Lung (tissue), 12 donors: ENCODE data around the gene ZNF503. TPM values are rescaled to one million over a fixed set of nuclear protein-coding genes. Genes with fewer than 3 reads are reported as not detected.
A peak's percentile ranks its signal among the peaks of the same experiment; 100 is the strongest.

Experiments
- ATAC-seq: fragments of 200-7000 bp; cut with Tn5 transposase; one replicate; pipeline ENCODE4 v1.9.1; 2020; ENCODE audit warnings: moderate number of reproducible peaks; ENCODE audit not compliant: insufficient read depth, low FRiP score
- DNase-seq, 3 donors: peaks; one replicate each; pipeline ENCODE4 v3.0.0-alpha.2; 2013 to 2017
- H3K27ac ChIP-seq, 2 donors: one replicate each; pipeline ENCODE4 v1.5.1; 2013; ENCODE audit warnings: mild to moderate bottlenecking in 2 of 2, moderate library complexity in 2 of 2, control low read depth in 1 of 2, inconsistent platforms in 1 of 2, low read depth in 1 of 2, low read length in 1 of 2
- H3K27me3 ChIP-seq, 3 donors: one replicate each; pipeline ENCODE4 v1.5.1; 2013; ENCODE audit warnings: low read length in 2 of 3; ENCODE audit not compliant: control insufficient read depth in 3 of 3, insufficient read depth in 3 of 3
- H3K36me3 ChIP-seq, 4 donors: one replicate each; pipeline ENCODE4 v1.5.1; 2013; ENCODE audit warnings: low read length in 4 of 4, mild to moderate bottlenecking in 1 of 4, moderate library complexity in 1 of 4; ENCODE audit not compliant: control insufficient read depth in 4 of 4, insufficient read depth in 4 of 4
- H3K4me1 ChIP-seq, 5 donors: one replicate each; pipeline ENCODE4 v1.5.1; 2013; ENCODE audit warnings: low read length in 5 of 5, mild to moderate bottlenecking in 2 of 5, moderate library complexity in 1 of 5; ENCODE audit not compliant: control insufficient read depth in 5 of 5, insufficient read depth in 5 of 5
- H3K4me3 ChIP-seq: one replicate; pipeline ENCODE4 v1.5.1; 2013; ENCODE audit warnings: mild to moderate bottlenecking, control low read depth, moderate library complexity
- H3K9ac ChIP-seq, 2 donors: one replicate each; pipeline ENCODE4 v1.5.1; 2013; ENCODE audit warnings: low read length in 2 of 2, control low read depth in 1 of 2; ENCODE audit not compliant: insufficient read depth in 1 of 2
- H3K9me3 ChIP-seq, 4 donors: one replicate each; pipeline ENCODE4 v1.5.1; 2013; ENCODE audit warnings: low read length in 3 of 4, mild to moderate bottlenecking in 1 of 4, moderate library complexity in 1 of 4; ENCODE audit not compliant: control insufficient read depth in 4 of 4, insufficient read depth in 3 of 4
- WGBS, 2 donors: extraction: QIAGEN DNeasy Blood & Tissue Kit; methylation state at CpG; one replicate each; pipeline ENCODE4 v1.1.7; 2013; 5-methylcytosine and 5-hydroxymethylcytosine counted together
- polyA plus RNA-seq, 2 donors: library from polyadenylated mRNA; stranded (reverse); fragments of 200-250 nt; gene quantifications; one replicate each; pipeline ENCODE4 v1.2.1, GENCODE V29; 2013
- total RNA-seq, 2 donors: library from RNA; depleted of rRNA in 1 of 2; stranded (reverse); fragments of >200 nt in 1 of 2; gene quantifications; one replicate each; pipeline ENCODE4 v1.2.1, GENCODE V29; 2014 to 2021
- TF ChIP-seq, protein P1 (sequence below): IDR thresholded peaks from 2 replicates; pipeline ENCODE4 v1.5.1; 2012; ENCODE audit warnings: mild to moderate bottlenecking; ENCODE audit errors: control extremely low read depth, extremely low read depth
- donor health status: control.
- donor health status: control.
- donor health status: Bipolar disorder and iron deficiency.
- donor health status: healthy.
- donor health status: DM: yes; HTN: yes; CAD: no.

ZNF503 gene
- total and polyA plus RNA-seq, 4 donors, result 11.7 to 37.8 (median 28.4) TPM

DNA sequence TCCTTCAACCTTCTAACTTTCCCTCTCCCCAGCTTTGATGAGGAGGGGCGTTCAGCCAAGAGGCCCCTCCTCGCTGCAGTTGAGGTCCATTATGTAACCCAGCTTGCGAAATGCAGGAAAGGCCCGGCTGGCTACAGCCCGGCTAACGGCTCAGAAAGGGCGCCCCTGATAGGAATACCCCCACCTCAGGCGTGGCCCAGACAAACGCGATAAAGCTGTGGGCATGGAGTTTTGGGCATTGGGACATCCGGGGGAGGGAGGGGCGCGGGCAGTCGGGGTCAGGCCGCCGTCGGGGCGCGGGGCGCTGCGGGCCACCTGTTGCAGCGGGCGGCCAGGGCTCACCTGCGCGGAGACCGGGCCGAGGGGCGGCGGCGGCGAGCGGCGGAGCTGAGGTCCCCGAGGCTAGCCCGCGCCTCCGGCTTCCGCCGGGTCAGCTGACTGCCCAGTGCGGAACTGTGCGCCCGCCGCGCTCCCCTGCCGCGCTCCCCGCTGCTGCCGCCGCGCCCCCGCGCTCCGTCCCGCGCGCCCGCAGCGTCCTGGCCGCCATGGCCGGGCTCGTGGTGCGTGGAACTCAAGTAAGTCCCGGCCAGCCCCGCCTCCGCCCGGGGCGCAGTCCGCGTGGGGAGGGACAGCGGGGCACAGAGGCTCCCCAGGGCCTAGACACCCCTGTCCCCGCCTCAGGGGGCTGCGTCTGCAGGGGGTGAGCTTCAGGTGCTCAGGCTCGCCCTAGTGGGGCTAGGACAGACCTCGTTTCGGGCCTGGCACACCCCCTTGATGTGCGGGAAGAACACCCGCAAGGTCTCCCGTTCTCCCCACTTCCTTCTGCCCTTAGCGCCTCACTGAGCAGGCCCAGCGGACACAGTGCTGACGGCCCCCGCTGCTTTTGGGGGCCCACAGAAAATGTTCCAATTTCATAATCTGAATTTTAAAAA lies 29.9 kb upstream of the ZNF503 start, which contains the start of gene LRMDA:
Gene LRMDA (plus strand): TSS at position 445 of the 932 bp plus-strand sequence.
- ATAC-seq (peak; percentile 39), DNase-seq (peak; percentile 79 to 93 (median 86))
- H3K4me3 ChIP-seq, result peak within 1 kb of the TSS; percentile 66
- H3K4me1 ChIP-seq, result peaks cover 2 to 55% (median 11%) of the 10 kb centered on the region in 5 donors
- H3K9ac ChIP-seq, result peak within 1 kb of the TSS in 1 of 2 donors; percentile 9
- peak within 1 kb of the TSS; percentile 83 to 89 for H3K27ac ChIP-seq
- H3K27me3 ChIP-seq, result no peaks in the 10 kb centered on the region
- H3K9me3 ChIP-seq, result no peaks in the 10 kb centered on the region
- TF ChIP-seq, protein P1, sequence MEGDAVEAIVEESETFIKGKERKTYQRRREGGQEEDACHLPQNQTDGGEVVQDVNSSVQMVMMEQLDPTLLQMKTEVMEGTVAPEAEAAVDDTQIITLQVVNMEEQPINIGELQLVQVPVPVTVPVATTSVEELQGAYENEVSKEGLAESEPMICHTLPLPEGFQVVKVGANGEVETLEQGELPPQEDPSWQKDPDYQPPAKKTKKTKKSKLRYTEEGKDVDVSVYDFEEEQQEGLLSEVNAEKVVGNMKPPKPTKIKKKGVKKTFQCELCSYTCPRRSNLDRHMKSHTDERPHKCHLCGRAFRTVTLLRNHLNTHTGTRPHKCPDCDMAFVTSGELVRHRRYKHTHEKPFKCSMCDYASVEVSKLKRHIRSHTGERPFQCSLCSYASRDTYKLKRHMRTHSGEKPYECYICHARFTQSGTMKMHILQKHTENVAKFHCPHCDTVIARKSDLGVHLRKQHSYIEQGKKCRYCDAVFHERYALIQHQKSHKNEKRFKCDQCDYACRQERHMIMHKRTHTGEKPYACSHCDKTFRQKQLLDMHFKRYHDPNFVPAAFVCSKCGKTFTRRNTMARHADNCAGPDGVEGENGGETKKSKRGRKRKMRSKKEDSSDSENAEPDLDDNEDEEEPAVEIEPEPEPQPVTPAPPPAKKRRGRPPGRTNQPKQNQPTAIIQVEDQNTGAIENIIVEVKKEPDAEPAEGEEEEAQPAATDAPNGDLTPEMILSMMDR, result no peak
- WGBS, 2 donors, result 3 to 4% methylated on average over 53 to 82 of the region's 82 CpGs
- H3K36me3 ChIP-seq, result no peaks in the 10 kb centered on the region

DNA sequence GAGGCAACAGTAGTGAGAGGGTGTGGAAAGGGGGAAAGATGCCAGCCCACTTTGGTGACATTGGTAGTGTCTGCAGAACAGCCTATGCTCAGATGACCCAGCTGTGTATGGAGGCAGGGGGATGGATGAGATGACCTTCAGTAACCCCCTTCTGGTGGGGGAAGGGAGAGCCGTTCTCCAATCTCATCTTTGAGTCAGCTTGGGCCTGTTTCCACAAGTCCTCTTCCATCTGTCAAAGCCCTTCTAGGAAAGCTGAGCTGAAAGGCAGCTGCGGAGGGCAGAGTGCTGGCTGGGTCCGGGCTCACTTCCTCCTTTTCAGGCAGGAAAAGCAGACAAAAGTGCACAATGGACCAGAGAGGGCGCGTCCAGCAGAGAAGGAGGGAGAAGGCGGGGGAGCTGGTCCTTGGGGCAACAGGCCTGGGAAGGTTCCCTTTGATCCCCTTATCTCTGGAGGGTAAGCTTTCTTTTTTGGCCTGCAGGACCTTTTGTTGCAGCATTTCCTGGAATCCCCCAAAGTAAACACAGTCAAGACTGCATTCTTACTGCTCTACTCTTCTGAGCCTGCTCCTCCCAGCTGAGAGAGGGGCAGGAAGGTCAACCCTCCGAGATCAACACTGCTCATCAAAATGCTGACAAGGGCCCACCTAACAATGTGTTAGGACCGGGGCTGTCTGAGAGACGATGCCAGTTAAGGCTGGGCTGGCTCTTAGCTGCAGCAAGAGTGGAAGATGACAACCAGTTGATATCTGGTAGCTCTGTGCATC lies 28.6 kb upstream of the ZNF503 start:
- Histone ChIP-seq H3K27me3 (no peaks in the 10 kb centered on the region), H3K4me3 (no peak overlapping the region), H3K9me3 (no peaks in the 10 kb centered on the region), H3K9ac (no peak overlapping the region), H3K4me1 (peaks cover 2 to 55% (median 11%) of the 10 kb centered on the region in 5 donors), H3K27ac (peak overlapping the region in 1 of 2 donors; percentile 89), H3K36me3 (no peaks in the 10 kb centered on the region)
- TF ChIP-seq, protein P1, result no peak
- DNase-seq (peak; percentile 74 to 81 (median 77)), ATAC-seq (peak; percentile 74)
- 6 to 12% methylated on average over 9 of the region's 9 CpGs for WGBS, 2 donors

DNA sequence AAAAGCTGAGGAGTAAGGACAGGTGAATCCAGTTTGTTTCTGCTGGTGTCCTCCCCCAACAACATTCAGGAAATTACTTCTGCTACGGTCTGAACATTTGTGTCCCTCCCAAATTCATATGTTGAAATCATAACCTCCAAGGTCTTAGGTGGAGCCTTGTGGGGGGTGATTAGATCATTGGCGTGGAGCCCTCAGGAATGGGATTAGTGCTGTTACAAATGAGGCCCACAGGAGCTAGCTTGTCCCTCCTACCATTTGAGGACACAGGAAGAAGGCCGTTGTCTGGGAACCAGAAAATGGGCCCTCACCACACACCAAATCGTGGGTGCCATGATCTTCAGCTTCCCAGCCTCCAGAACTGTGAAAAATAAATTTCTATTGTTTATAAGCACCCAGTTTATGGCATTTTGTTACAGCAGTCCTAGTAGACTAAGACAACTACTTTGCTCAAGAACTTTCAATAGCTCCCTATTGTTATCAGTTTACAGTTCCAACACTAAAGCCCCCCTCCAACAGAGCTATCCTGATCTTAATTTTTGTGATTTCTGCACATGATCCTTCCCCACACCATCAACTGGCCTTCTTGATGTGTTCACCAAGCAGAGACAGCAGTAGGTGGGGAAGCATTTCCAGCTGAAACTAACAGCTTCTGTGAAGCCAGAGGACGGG lies 27.7 kb upstream of the ZNF503 start:
- TF ChIP-seq, protein P1, result no peak
- Histone ChIP-seq H3K27me3 (no peaks in the 10 kb centered on the region), H3K27ac (peak overlapping the region in 1 of 2 donors; percentile 45), H3K9me3 (no peaks in the 10 kb centered on the region), H3K9ac (no peak overlapping the region), H3K36me3 (no peaks in the 10 kb centered on the region), H3K4me3 (no peak overlapping the region), H3K4me1 (peaks cover 2 to 58% (median 12%) of the 10 kb centered on the region in 5 donors)
- WGBS, 2 donors, result 58 to 62% methylated on average over 5 of the region's 5 CpGs
- DNase-seq (no peak), ATAC-seq (no peak)
